ENCODE results near the gene THPO. TPM values are rescaled to one million over a fixed set of nuclear protein-coding genes. Genes with fewer than 3 reads are reported as not detected.

Gene THPO
- polyA plus RNA-seq, 1 donor from 2014 or later = 0.59 TPM

- Histone ChIP-seq H3K36me3 (ENCODE audit: insufficient read depth, low read length) (no peaks in the 10 kb centered on the region), H3K9me3 (ENCODE audit: low read length) (no peaks in the 10 kb centered on the region), H2AFZ (ENCODE audit: low read depth, low read length) (peak overlapping the region; percentile 45), H3K4me3 (ENCODE audit: low read length) (peak overlapping the region; percentile 95), H3K4me2 (ENCODE audit: low read length) (peak overlapping the region; percentile 60), H3F3A (ENCODE audit: insufficient read depth, low read length, poor library complexity, severe bottlenecking) (peaks cover 10% of the 10 kb centered on the region), H4K20me1 (ENCODE audit: insufficient read depth) (no peaks in the 10 kb centered on the region), H3K9ac (ENCODE audit: low read length) (peak overlapping the region; percentile 98), H3K27ac (ENCODE audit: low read length) (peak overlapping the region; percentile 99), H3K79me2 (replicated peaks; ENCODE audit: insufficient read depth, low read length) (peaks cover 26% of the 10 kb centered on the region), H3K27me3 (ENCODE audit: insufficient read depth, low read depth, low read length) (no peaks in the 10 kb centered on the region), H3K9me2 (ENCODE audit: insufficient read depth, low read length) (no peaks in the 10 kb centered on the region)
- TF ChIP-seq MXI1 (conservative IDR thresholded peaks at IDR 0.05; ENCODE audit: poor library complexity, severe bottlenecking) (no peak), SMC3 (conservative IDR thresholded peaks at IDR 0.05; ENCODE audit: poor library complexity) (no peak), REST (IDR thresholded peaks at IDR 0.05; ENCODE audit: borderline replicate concordance) (no peak), EP300 (conservative IDR thresholded peaks at IDR 0.05; ENCODE audit: poor library complexity, severe bottlenecking) (no peak), POLR2AphosphoS5 (IDR thresholded peaks at IDR 0.05) (no peak), CTCF (IDR thresholded peaks at IDR 0.05; ENCODE audit: poor library complexity, severe bottlenecking) (no peak), TAF1 (IDR thresholded peaks at IDR 0.05; ENCODE audit: low read depth) (no peak), EZH2 (IDR thresholded peaks at IDR 0.05; ENCODE audit: borderline replicate concordance, insufficient read depth, low read length, poor library complexity, severe bottlenecking) (no peak), RAD21 (conservative IDR thresholded peaks at IDR 0.05) (no peak)
Observed at GRCh38 chr3:184335291-184335660, 42.7 kb downstream of the THPO start.

- H3K9me3 ChIP-seq (ENCODE audit: low read length) = no peaks in the 10 kb centered on the region
- peaks cover 21% of the 10 kb centered on the region for H3K79me2 ChIP-seq (replicated peaks; ENCODE audit: insufficient read depth, low read length)
- no peak overlapping the region for H2AFZ ChIP-seq (ENCODE audit: low read depth, low read length)
- H3K9me2 ChIP-seq (ENCODE audit: insufficient read depth, low read length) = no peaks in the 10 kb centered on the region
- peak overlapping the region; percentile 99 for H3K27ac ChIP-seq (ENCODE audit: low read length)
- peaks cover 10% of the 10 kb centered on the region for H3F3A ChIP-seq (ENCODE audit: insufficient read depth, low read length, poor library complexity, severe bottlenecking)
- H3K4me2 ChIP-seq (ENCODE audit: low read length) = no peak overlapping the region
- no peaks in the 10 kb centered on the region for H3K27me3 ChIP-seq (ENCODE audit: insufficient read depth, low read depth, low read length)
- no peak overlapping the region for H3K4me3 ChIP-seq (ENCODE audit: low read length)
- no peak for TF ChIP-seq RAD21 (conservative IDR thresholded peaks at IDR 0.05)
- TF ChIP-seq SMC3 (conservative IDR thresholded peaks at IDR 0.05; ENCODE audit: poor library complexity) = no peak
- no peak for TF ChIP-seq MXI1 (conservative IDR thresholded peaks at IDR 0.05; ENCODE audit: poor library complexity, severe bottlenecking)
- TF ChIP-seq EZH2 (IDR thresholded peaks at IDR 0.05; ENCODE audit: borderline replicate concordance, insufficient read depth, low read length, poor library complexity, severe bottlenecking) = no peak
- no peak for TF ChIP-seq EP300 (conservative IDR thresholded peaks at IDR 0.05; ENCODE audit: poor library complexity, severe bottlenecking)
- TF ChIP-seq TAF1 (IDR thresholded peaks at IDR 0.05; ENCODE audit: low read depth) = no peak
- TF ChIP-seq POLR2AphosphoS5 (IDR thresholded peaks at IDR 0.05) = no peak
- no peak for TF ChIP-seq REST (IDR thresholded peaks at IDR 0.05; ENCODE audit: borderline replicate concordance)
- TF ChIP-seq CTCF (IDR thresholded peaks at IDR 0.05; ENCODE audit: poor library complexity, severe bottlenecking) = no peak
- no peaks in the 10 kb centered on the region for H4K20me1 ChIP-seq (ENCODE audit: insufficient read depth)
- H3K9ac ChIP-seq (ENCODE audit: low read length) = peak overlapping the region; percentile 98
- no peaks in the 10 kb centered on the region for H3K36me3 ChIP-seq (ENCODE audit: insufficient read depth, low read length)
Observed at GRCh38 chr3:184334470-184335158, 43.4 kb downstream of the THPO start.
